H1 (cell line): ENCODE results near the gene RNF123. TPM values are rescaled to one million over a fixed set of nuclear protein-coding genes. Genes with fewer than 3 reads are reported as not detected.

Experiments
- BACH1 ChIP-seq: IDR thresholded peaks from 2 replicates; pipeline ENCODE4 v1.6.1; 2012; ENCODE audit warnings: low read length, improper control_type of control experiment
- CHD7 ChIP-seq: fragments of 300-600 bp; sonication (generic); IDR thresholded peaks from 2 replicates; pipeline ENCODE4 v1.7.1; 2012; ENCODE audit warnings: low read length, moderate library complexity, mild to moderate bottlenecking, inconsistent platforms; ENCODE audit not compliant: insufficient replicate concordance
- GABPA ChIP-seq: IDR thresholded peaks from 2 replicates; pipeline ENCODE4 v1.6.1; 2011; ENCODE audit warnings: mild to moderate bottlenecking, low read length, moderate library complexity, borderline replicate concordance; ENCODE audit not compliant: insufficient read depth
- KDM4A ChIP-seq: IDR thresholded peaks from one replicate; pipeline ENCODE4 v1.7.1; 2012; ENCODE audit warnings: low read depth, mild to moderate bottlenecking, moderate library complexity, low read length, inconsistent platforms; ENCODE audit not compliant: severe bottlenecking
- PHF8 ChIP-seq: fragments of 200-600 bp; sonication (generic); conservative IDR thresholded peaks from 2 replicates; pipeline ENCODE4 v1.7.1; 2012; ENCODE audit warnings: low read depth, mild to moderate bottlenecking, inconsistent platforms, low read length, moderate library complexity
- POLR2A ChIP-seq, 2 experiments: IDR thresholded peaks; 1 replicate in 1 of 2; 2 replicates in 1 of 2; pipeline ENCODE4 v1.6.1; 2011; ENCODE audit warnings: low read depth in 2 of 2, low read length in 2 of 2, mild to moderate bottlenecking in 2 of 2; ENCODE audit errors: control extremely low read depth in 1 of 2
- RBBP5 ChIP-seq: IDR thresholded peaks from 2 replicates; pipeline ENCODE4 v1.7.1; 2012; ENCODE audit warnings: low read depth, mild to moderate bottlenecking, inconsistent platforms, low read length, moderate library complexity, borderline replicate concordance
- RFX5 ChIP-seq: IDR thresholded peaks from 2 replicates; pipeline ENCODE4 v1.6.1; 2011; ENCODE audit warnings: low read depth, low read length, improper control_type of control experiment, borderline replicate concordance
- TAF1 ChIP-seq: IDR thresholded peaks from 2 replicates; pipeline ENCODE4 v1.6.1; 2011; ENCODE audit warnings: mild to moderate bottlenecking, low read depth, low read length
- TAF7 ChIP-seq: optimal IDR thresholded peaks from 2 replicates; pipeline ENCODE3; 2011; ENCODE audit warnings: low read depth, mild to moderate bottlenecking, inconsistent platforms, low read length, moderate library complexity, borderline replicate concordance
- polyA plus RNA-seq, 7 experiments: library from polyadenylated mRNA; depleted of rRNA in 3 of 7; stranded (reverse) in 5 of 7; unstranded in 2 of 7; fragments of >200 nt in 5 of 7; fragments of 200-250 nt in 2 of 7; gene quantifications; 1 replicate in 5 of 7; 2 replicates in 1 of 7; 4 replicates in 1 of 7; pipeline versions ENCODE4 v1.2.1 to v1.2.3, GENCODE V29; 2011 to 2013; ENCODE audit warnings: missing spikeins in 2 of 7, mixed read lengths in 2 of 7
- total RNA-seq: library from RNA; stranded (reverse); fragmentation: NEBNext Ultra II Directional; extraction: Animal tissue kit (Norgen Biotek cat#: 25700); gene quantifications from 2 replicates; pipeline ENCODE4 v1.2.1, GENCODE V29; 2021

RNF123 gene
- total and polyA plus RNA-seq, 2 of the 8 experiments (the other 6 are each of a cell fraction or from before 2014, with no cell fraction given), result 30.5 to 57.7 TPM

GRCh38 chr3:49719214-49719884 is 30.0 kb downstream of the RNF123 start, which contains the start of gene AMIGO3 (continued):
- TF ChIP-seq CHD7 (no peak), BACH1 (no peak), RFX5 (no peak), RBBP5 (peak; percentile 80; the same call in 1 of the 2 replicates), PHF8 (no peak; the same call in 1 of the 2 replicates), GABPA (peak; percentile 13; the same call in 1 of the 2 replicates), POLR2A (IDR thresholded peaks at IDR 0.05; ENCODE audit: control extremely low read depth in 1 of 2, low read depth in 2 of 2, low read length in 2 of 2) (peak in 1 of 2 experiments; percentile 95; a peak in 2 of 3 replicates), KDM4A (peak; percentile 31), TAF1 (peak; percentile 74; the same call in 1 of the 2 replicates), TAF7 (peak; percentile 1)
